Nucleus accumbens (tissue), 56 donors: Measurements from ENCODE around the gene NOP16.

Source experiments
- DNase-seq, 56 donors: peaks; one replicate each; lab custom pipeline; 2025; lab: John Stamatoyannopoulos, UW

The NOP16 gene

DNA sequence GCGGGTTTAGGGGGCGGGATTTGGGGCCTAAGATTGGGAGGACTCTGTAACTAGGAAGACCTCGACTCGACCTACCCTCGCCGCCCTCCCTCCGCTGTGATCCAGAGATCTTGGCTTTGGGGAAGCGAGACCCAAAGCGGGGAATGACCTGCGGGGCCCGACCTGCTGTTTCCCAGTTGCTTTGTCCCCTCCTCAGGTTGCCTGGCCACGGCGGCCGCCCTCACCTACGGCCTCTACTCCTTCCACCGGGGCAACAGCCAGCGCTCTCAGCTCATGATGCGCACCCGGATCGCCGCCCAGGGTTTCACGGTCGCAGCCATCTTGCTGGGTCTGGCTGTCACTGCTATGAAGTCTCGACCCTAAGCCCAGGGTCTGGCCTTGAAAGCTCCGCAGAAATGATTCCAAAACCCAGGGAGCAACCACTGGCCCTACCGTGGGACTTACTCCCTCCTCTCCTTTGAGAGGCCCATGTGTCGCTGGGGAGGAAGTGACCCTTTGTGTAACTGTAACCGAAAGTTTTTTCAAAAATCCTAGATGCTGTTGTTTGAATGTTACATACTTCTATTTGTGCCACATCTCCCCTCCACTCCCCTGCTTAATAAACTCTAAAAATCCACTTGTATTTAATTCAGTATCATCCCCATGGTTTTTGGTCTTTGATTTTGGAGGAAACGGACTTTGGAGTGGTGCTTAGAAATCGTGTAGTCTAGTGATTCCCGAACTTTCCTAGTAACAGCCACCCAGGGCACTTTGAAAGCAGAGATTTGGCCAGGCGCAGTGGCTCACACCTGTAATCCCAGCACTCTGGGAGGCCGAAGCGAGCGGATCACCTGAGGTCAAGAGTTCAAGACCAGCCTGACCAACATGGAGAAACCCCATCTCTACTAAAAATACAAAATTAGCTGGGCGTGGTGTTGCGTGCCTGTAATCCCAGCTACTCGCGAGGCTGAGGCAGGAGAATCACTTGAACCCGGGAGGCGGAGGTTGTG lies 1.0 kb upstream of the NOP16 start:
- no peak for DNase-seq

DNA sequence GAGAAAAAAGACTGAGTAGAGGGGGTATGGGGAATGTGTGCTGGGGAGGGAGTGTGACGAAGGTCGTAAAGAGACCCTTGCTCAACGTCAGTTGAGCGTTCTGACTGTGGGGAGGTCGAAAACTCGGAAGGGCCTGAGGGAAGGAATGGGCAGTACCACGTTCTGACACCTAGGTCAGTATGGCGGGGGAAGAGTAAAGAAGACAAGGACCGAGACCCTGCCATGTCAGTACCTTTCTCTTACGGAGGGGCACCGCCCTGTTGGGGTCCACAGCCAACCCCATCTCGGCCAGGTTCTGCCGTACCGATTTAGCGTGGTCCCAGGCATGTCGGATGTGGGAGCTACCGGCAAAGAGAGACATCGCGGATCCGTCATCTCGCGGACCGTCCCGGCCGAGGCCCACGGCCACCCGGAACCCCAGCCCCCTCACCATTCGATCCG lies 375 bp downstream of the NOP16 start:
- no peak for DNase-seq

DNA sequence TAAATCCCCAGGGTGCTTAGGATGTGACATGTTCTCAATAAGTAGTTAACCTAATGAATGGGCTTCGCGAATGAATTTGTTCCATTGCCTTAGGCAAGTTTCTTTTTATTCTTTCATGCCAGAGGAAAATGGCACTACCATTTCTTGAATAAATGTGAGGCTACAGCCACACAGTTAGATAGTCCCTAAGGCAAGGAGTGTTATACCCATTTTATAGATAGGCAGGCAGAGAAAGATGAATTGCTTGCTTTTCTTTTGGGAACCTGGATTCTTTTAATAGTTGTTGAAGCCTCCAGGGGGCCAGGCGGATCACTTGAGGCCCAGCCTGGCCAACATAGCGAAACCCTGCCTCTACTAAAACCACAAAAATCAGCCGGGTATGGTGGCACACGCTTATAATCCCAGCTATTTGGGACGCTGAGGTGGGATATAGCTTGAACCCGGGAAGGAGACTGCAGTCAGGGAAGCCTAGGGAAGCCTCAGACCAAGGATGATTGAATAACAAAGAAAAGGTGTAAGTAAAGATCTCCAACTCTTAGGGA lies 943 bp downstream of the NOP16 start:
- DNase-seq: no peak

DNA sequence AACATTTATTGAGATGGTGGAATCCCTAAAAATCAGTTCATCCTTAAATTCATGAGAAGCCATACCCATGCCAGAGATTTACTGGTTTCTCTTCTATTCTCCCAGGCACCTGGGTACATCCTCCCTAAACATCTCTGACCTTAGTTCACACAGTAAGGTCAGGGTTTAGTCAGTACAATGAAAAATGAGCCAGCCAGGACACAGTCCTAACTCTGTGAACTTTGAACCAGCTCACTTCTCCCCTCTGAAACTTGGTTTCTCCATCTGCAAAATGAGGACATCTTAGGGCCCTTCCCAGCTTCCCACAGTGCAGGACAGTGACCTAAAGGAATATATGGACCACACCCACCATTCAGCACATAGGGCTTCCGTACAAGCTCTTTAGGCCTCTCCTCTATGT lies 1.9 kb downstream of the NOP16 start:
- no peak for DNase-seq

DNA sequence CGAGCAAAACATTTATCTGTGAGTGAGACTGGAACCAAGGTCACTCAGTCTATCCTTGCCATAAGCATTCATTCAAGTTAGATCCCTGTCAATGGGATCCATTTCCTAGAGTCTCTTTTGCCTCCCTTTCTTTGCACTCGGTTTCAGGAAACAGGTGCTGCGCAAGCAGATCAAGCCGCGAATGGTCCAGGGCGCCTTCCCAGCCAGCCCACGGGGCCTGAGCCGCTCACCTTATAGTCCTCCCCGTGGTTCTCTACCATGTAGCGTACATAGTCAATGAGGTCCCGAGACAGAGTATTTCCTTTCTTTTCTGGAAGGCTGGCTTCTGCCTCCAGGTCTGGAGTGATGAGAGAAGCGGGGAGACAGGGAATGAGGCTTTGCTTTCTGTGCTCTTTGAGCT lies 3.4 kb downstream of the NOP16 start:
- DNase-seq: no peak

DNA sequence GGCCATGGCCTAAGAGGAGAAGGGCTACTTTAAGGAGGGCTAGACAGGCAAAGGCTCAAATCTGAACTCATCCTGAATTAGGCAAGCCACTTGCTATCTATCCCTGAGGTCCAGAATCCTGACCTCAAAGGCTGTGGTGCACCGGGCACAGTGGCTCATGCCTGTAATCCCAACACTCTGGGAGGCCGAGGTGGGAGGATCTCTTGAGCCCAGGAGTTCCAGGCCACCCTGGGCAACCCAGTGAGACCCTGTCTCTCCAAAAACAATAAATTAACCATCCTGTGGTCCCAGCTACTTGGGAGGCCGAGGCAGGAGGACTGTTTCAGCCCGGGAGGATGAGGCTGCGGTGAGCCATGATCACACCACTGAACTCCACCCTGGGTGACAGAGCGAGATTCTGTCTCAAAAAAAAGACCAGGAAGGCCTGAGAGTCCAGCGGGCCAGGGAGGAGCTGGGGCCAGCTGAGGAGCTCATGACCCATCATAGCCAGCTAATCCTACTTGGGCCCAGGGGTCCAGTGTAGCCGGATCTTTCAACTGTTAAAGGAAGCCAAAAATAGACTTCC lies 4.0 kb downstream of the NOP16 start:
- no peak for DNase-seq

DNA sequence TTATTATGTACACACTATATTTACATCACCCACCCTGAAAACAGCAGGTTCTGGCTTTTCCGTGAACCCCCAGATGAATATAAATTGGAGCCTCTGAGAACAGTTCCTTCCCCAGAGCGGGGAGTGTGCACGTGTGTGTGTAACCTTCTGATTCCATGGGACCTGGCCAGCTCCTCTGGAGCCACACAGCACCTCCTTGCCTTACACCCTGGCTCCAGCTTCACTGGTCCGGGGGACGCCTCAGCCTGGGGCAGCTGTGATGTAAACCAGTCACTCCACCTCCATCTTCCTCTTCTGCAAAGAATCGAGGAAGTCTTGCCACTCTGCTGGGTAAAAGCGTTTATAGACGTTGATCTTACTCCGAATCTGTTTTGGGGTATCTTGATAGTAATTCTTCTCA lies 4.4 kb downstream of the NOP16 start:
- no peak for DNase-seq

DNA sequence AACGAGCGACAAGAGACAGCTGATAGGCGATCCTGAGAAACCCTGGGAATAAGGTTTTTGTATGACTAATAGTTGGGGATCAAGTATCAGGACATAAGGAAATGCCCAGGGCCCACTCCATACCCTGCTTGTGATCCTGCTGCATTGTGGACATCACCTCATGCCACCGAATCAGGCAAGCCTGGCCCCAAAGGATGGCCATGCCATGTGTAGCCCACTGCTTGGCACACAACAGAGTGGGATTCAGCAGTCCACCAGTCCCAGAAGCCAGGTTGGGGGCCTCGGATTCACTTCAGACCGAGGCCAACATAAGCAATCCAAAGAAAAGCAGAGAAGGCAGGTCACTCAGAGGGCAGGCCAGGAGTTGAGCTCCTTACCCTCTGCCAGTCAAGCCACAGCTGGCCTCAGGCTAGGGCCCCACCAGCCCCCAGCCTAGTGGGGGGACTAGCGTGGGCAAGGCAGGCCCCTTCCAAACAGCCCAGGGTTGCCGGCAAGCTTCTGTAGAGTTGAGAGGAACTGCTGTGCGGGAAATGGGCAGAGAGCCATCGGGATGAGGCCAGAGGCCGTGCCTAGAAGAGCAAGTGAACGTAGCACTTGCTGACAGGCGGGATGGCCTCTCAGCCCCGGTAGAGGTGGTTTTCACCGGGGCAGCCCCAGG lies 5.0 kb downstream of the NOP16 start:
- DNase-seq: no peak

DNA sequence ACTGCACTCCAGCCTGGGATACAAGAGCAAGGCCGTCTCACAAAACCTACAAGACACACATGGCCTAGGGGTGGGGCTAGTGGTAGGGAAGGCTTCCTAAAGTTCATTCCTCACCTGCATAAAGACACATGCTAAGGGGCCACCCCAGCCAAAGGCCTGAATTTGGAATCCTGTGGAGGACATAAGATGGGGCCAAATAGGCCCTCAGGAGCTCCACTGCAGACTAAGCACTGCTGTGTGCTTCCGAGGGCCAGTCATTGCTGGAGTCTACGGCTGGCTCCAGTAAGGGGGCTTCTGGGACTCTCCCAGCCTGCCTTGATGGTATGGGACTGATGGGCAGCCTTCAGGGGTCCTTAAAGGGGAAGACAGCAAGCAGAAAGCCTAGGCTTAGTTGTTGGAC lies 5.7 kb downstream of the NOP16 start:
- no peak for DNase-seq

DNA sequence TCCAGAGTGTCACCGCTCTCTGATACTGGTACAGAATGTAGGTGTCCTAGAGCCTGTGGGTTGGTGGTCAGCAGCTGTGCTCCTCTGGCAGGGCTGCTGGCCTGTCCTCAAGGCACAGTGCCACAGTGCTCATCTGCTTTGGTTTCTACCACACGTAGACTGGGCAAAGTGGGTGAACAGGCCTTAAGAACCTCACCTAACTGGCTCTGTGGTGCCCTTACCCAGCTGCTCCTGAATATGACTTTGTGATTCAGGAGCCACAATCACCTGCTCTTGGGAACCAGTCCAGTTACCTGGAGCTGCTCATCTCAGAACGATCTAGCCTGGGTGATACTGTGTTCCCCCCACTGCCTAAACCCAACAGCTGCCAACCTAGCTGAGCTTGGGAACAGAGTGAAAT lies 6.4 kb downstream of the NOP16 start:
- no peak for DNase-seq

DNA sequence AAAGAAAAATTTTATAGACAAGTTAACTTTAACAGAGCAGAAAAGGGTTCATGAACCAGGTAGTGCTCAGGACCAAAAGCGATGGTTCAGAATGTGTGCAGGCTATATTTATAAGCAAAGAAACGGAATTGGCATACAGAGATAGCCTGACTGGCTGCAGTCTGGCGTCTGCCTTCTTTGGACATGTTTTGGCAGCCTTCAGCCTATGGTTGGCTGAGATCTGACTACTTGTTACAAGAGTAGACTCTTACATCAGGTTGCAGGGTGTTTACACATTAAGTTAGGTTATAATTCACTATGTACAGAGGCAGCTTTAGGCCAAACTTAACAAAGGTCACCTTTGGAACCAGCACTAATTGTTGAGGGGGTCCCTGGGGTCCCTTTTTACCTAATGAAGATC lies 7.0 kb downstream of the NOP16 start:
- no peak for DNase-seq

DNA sequence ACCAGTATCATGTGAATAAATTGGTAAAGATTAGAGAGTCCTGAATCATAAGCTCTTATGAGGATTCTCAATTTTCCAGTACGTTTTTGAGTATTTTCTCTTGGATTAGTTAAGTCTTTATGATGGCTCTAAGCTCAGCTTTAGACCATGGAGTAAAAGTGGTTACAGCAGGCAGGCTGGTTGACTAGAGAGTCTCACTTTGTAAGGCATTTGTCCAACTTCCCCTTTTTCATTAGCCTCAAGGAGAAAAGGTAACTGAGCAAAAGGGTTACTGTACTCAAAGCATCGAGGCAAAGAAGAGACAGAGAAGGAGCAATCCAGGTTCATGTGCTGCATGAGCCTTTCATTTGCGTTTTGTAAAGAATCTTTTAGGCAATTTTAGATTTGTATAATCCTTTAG lies 8.5 kb downstream of the NOP16 start:
- DNase-seq: no peak

DNA sequence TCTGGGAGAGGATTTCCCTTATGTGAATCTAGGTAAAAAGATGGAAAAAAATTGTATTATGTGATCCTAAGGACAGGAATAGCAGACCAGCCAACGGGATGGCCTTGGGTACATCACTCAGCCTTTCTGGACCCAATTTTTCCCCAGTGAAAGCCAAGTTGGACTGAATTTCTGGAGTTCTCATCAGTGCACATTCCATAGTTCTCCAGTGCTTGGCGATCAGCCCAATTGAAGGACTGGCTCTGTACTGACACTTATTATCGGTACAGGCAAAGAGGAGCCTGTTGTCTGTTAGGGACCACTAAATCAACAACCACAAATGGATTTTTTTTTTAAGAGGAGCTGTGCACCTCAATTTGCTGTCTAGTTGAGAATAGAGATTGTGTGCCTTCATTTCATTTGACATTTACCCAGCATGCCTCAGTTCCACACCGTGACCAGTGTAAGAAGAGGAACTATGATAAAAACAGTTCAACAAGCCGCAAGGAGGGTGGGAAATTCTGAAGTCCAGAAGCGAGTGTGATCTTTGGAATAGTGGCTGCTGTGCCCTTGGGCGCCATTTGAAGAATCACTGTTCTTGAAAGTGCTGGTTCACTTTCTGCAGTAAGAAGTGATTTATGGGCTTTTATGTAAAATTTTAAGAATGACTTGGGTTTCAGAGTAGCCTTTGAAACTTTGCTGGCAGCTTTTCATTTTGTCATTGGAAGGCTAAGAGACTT lies 15.1 kb downstream of the NOP16 start:
- DNase-seq: peak in 1 of 56 donors; percentile 10

DNA sequence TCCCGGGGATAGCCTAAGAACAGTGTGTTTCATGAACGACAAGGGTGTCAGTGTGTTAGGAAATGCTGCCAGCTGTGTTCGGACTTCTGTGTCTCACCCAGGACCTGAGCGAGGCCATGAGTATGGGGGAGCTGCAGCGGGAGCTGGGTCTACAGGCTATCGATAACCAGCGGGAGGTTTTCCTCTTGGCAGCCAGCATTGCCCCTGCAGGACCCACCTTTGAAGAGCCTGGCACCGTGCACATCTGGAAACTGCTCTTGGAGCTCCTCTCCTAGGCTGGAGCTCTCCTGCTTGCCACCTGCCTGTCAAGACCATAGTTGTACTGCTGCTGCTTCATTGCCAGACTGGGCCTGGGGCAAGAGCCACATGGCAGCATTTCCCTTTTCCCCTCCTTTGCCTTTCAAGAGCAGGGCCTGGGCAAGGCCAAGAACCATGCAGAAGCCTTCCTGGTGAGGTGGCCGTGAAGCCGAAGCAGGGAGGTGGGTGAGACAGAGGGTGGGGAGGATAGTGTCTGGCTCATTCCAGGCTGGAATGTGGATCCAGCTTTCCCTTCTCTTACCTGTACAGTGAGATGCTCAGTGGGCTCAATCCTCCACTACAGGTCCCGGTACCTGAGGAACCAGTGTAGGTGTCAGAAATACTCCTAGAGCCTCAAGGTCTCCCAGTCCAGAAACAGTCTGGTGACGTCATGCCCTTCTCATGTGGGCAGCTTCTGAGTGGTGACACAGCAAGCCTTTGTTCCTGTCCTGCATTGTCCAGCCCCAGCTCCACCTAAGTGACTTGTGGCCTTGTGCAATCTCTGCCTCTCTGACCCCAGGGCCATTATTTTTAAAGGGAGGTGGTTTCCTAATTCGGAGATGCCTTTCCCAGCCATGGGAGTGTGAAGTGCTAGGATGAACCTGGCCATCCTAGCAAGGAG lies 16.5 kb downstream of the NOP16 start:
- peak in 3 of 56 donors; percentile 8 to 20 (median 10) for DNase-seq

DNA sequence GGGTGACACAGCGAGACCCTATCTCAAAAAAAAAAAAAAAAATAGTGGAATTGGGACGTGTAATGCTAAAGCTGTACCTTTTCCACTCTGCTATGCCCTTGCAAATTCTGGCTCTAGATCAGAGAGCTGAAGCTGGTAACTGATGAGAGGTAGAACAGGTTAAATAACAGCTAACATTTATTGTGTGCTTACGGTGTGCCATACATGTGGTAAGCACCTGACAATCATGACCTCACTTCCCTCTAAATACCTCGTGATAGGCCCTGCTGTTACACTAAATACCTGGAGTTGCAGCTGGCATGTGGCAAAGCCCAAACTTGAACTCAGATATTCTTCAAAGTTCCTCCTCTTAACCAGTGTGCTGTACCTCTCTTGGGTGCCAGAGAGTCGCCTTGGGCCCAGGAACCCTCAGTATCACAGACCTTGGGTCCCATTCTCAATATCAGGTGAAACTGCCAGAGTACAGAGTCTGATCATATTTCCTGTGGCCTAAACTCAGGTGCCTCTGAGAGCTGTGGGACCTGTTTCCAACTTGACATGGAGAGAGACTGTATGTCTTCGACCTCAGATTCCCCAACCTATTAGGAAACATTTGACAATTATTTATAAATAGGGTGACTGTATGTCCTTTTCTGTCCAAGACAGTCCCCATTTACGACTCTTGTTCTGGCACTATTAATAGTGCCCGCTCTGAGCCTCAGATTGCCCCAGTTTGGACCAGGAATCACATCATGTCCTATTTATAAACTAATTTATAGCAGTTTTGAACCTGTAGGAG lies 18.3 kb downstream of the NOP16 start:
- no peak for DNase-seq

DNA sequence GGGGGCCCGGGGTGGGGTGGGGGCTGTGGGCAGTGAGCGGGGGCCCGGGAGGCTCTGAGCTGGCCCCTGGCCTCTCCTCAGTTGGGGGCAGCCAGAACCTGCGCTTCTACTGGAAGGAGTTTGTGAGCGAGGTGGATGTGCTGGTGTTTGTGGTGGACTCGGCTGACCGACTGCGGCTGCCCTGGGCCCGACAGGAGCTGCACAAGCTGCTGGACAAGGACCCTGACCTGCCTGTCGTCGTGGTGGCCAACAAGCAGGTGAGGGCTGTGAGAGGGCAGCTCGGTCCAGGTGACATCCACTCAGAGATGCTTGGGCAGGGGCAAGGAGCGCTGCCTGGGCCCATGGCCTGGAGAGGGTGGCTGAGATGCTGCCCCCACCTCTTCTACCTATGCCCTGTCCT lies 19.7 kb downstream of the NOP16 start:
- DNase-seq: no peak

DNA sequence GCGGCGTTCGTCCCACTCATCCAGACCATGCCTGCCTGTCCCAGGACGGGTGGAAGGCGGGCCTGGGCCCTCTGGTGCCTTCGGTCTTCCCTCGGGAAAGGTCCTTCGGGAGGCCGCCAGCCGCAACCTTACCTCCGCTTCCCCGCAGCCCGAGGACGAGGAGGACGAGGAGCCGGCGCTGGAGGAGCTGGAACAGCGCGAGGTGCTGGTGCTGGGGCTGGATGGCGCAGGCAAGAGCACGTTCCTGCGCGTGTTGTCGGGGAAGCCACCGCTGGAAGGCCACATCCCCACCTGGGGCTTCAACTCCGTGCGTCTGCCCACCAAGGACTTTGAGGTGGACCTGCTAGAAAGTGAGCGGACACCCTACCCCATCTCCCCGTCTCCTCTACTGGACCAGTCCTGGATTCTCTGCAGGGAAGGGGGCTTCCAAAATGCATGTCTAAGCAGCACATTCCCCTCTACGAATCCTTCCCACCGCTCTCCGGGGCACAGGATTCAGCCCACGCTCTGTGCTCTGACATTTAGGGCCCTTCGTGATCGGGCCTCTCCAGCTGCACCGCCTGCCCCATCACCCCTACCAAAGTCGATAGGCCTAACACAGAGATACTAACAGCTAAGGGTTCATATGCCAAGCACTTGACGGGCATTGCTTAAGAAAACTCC lies 22.0 kb downstream of the NOP16 start:
- DNase-seq: peak in 3 of 56 donors; percentile 41 to 55 (median 46)
